Psoas muscle (tissue), 8 donors: ENCODE data around the gene MPDU1. TPM values are rescaled to one million over a fixed set of nuclear protein-coding genes. Genes with fewer than 3 reads are reported as not detected.

ENCODE experiments used
- ATAC-seq, 4 donors: fragments of 200-7000 bp; cut with Tn5 transposase; one replicate each; pipeline ENCODE4 v1.9.1; 2020; ENCODE audit warnings: moderate library complexity in 3 of 4, mild to moderate bottlenecking in 2 of 4
- DNase-seq, 2 donors: peaks; one replicate each; pipeline ENCODE4 v3.0.0-alpha.2; 2020
- H3K27ac ChIP-seq: fragments of 200-600 bp; one replicate; pipeline ENCODE4 v1.8.0; 2022
- H3K27me3 ChIP-seq, 3 donors: fragments of 200-600 bp in 1 of 3; one replicate each; pipeline versions ENCODE4 v1.6.1 to v1.8.0; 2013 to 2022; ENCODE audit warnings: low read length in 2 of 3, mild to moderate bottlenecking in 2 of 3, moderate library complexity in 1 of 3; ENCODE audit not compliant: insufficient read depth in 3 of 3
- H3K36me3 ChIP-seq, 2 donors: fragments of 200-600 bp in 1 of 2; one replicate each; pipeline versions ENCODE4 v1.6.1 to v1.8.0; 2013 to 2022; ENCODE audit warnings: low read depth in 1 of 2, mild to moderate bottlenecking in 1 of 2, moderate library complexity in 1 of 2; ENCODE audit not compliant: insufficient read depth in 1 of 2
- H3K4me1 ChIP-seq: fragments of 200-600 bp; one replicate; pipeline ENCODE4 v1.8.0; 2022
- H3K4me3 ChIP-seq: fragments of 200-600 bp; one replicate; pipeline ENCODE4 v1.8.0; 2022; ENCODE audit warnings: mild to moderate bottlenecking
- H3K9me3 ChIP-seq: fragments of 200-600 bp; one replicate; pipeline ENCODE4 v1.8.0; 2022
- WGBS, 3 donors: extraction: QIAGEN DNeasy Blood & Tissue Kit; methylation state at CpG; one replicate each; pipeline versions ENCODE4 v1.1.6 to v1.1.7; 2013; 5-methylcytosine and 5-hydroxymethylcytosine counted together
- intact Hi-C, 2 donors: fragments of 100-400 bp; cut with DNase I; formaldehyde crosslinking; loops; one replicate each; pipeline versions ENCODE4 v1.11.0 to v1.14.2; 2022
- polyA plus RNA-seq, 3 donors: library from polyadenylated mRNA; stranded (reverse); fragments of 200-250 nt; gene quantifications; one replicate each; pipeline ENCODE4 v1.2.3, GENCODE V29; 2013
- total RNA-seq, 4 donors: library from RNA; stranded (reverse); fragmentation: NEBNext Ultra II Directional in 2 of 4; extraction: Animal tissue kit (Norgen Biotek cat#: 25700) in 2 of 4; gene quantifications; one replicate each; pipeline versions ENCODE4 v1.2.1 to v1.2.4, GENCODE V29; 2021 to 2023
- TF ChIP-seq, protein P1 (sequence below): fragments of 200-600 bp; IDR thresholded peaks from one replicate; pipeline ENCODE4 v1.8.0; 2022; ENCODE audit warnings: antibody characterized with exemption
- donor health status: healthy with polysubstance abuse.
- donor health status: DM: no; HTN: no; CAD: no; lungs with moderate emphysema.
- donor health status: Bipolar disorder and iron deficiency.
- donor health status: healthy.
- donor health status: DM: yes; HTN: yes; CAD: no.
- donor health status: DM: no; HTN: no; CAD: no.
- donor health status: DM: no; HTN: no; CAD: no.
- donor health status: DM: yes; HTN: yes; CAD: no.

The MPDU1 gene
- total and polyA plus RNA-seq, 7 donors: 19.3 to 147 (median 40.6) TPM

DNA sequence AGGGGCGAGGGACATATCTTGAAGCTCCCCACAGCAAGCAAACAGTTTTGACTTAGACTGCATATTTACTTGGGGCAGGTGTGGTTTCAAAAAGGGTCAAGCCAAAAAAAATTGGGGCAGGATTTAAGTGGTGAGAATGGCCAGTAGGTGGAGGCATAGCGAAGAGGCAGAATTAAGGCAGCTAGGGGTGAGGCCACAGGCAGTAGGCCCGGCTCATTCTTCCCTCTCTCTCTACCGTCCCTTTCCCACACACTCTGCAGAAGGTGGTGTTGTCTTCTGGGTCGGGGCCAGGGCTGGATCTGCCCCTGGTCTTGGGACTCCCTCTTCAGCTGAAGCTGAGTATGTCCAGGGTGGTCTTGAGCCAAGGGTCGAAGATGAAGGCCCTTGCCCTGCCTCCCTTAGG is 48.8 kb downstream of the MPDU1 start:
- H3K9me3 ChIP-seq: no peaks in the 10 kb centered on the region
- ATAC-seq (peak; percentile 41 to 61 (median 58)), DNase-seq (no peak)
- intact Hi-C loops: no loop called here
- TF ChIP-seq, protein P1, sequence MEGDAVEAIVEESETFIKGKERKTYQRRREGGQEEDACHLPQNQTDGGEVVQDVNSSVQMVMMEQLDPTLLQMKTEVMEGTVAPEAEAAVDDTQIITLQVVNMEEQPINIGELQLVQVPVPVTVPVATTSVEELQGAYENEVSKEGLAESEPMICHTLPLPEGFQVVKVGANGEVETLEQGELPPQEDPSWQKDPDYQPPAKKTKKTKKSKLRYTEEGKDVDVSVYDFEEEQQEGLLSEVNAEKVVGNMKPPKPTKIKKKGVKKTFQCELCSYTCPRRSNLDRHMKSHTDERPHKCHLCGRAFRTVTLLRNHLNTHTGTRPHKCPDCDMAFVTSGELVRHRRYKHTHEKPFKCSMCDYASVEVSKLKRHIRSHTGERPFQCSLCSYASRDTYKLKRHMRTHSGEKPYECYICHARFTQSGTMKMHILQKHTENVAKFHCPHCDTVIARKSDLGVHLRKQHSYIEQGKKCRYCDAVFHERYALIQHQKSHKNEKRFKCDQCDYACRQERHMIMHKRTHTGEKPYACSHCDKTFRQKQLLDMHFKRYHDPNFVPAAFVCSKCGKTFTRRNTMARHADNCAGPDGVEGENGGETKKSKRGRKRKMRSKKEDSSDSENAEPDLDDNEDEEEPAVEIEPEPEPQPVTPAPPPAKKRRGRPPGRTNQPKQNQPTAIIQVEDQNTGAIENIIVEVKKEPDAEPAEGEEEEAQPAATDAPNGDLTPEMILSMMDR: peak; percentile 54
- no peaks in the 10 kb centered on the region for H3K27me3 ChIP-seq
- H3K4me3 ChIP-seq: no peak overlapping the region
- WGBS, 3 donors: 40 to 44% (median 43%) methylated on average over 6 of the region's 6 CpGs
- no peaks in the 10 kb centered on the region for H3K4me1 ChIP-seq
- no peak overlapping the region for H3K27ac ChIP-seq
- H3K36me3 ChIP-seq: no peaks in the 10 kb centered on the region

DNA sequence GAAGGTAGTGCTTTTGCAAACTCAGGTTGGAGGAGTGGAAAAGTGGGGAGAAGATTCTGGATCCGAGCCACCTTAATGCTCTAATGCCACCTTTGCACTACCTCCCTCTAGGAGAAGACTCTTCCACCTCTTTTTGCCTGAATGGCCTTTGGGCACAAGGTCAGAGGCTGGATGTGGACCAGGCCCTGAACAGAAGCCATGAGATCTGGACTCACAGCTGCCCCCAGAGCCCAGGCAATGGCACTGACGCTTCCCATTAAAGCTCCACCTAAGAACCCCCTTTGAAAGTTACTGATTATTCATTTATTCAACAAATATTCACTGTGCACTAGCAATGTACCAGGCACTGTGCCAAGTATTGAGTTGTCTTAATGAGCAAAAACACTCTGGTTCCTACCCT is 49.4 kb downstream of the MPDU1 start:
- 80 to 90% (median 82%) methylated on average over 2 of the region's 2 CpGs for WGBS, 3 donors
- intact Hi-C loops: no loop called here
- H3K4me3 ChIP-seq: no peak overlapping the region

DNA sequence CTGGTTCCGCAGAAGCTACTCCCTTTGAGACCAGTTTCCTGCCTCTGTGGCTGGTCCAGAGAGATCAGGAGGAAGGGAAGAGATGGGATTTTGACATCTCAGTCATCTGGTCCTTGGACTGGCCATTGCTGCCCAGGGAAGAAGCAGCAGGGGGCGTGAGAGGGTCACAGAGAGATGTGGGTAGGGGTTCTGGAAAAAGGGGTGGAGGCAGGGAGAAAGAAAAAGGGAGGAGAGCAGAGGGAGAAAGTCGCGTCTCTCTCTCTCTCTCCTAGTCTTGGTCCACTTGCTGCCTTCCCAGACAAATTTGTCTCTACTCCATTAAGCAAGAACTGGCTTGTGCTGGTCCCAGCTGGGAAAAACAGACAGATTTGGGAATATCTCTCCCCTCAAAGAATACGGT is 50.7 kb downstream of the MPDU1 start:
- no peaks in the 10 kb centered on the region for H3K27me3 ChIP-seq
- H3K36me3 ChIP-seq: no peaks in the 10 kb centered on the region
- ATAC-seq (no peak), DNase-seq (no peak)
- H3K27ac ChIP-seq: no peak overlapping the region
- TF ChIP-seq, protein P1: peak; percentile 20
- H3K4me3 ChIP-seq: no peak overlapping the region
- WGBS, 3 donors: 28 to 32% (median 29%) methylated on average over 5 of the region's 5 CpGs
- intact Hi-C loops: no loop called here
- no peaks in the 10 kb centered on the region for H3K9me3 ChIP-seq
- no peaks in the 10 kb centered on the region for H3K4me1 ChIP-seq

More for the DNA sequence above, 49.4 kb downstream of the MPDU1 start:
- ATAC-seq (no peak), DNase-seq (no peak)
- H3K27ac ChIP-seq: no peak overlapping the region
- H3K36me3 ChIP-seq: no peaks in the 10 kb centered on the region
- TF ChIP-seq, protein P1: no peak
- H3K27me3 ChIP-seq: no peaks in the 10 kb centered on the region
- no peaks in the 10 kb centered on the region for H3K4me1 ChIP-seq
- no peaks in the 10 kb centered on the region for H3K9me3 ChIP-seq

DNA sequence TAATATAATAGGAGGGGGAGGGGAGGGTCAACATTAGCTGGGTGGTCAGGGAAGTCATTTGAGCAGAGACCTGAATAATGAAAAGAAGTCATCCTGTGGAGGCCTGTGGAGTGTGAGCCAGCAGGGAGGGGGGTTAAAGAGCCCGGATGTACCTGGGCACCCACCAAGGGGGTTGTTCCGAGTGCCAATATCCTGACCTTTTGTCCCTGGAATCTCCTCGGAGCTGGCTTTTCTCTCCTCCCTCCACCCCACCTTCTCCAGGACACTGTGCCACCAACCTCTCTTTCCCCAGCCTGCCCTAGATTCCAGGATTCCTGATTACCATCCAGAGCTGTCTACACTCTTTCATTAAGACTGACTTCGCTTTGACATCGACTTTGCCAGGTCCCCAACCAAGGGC is 52.5 kb downstream of the MPDU1 start:
- TF ChIP-seq, protein P1: no peak
- Histone ChIP-seq H3K27ac (no peak overlapping the region), H3K4me1 (no peaks in the 10 kb centered on the region), H3K9me3 (no peaks in the 10 kb centered on the region), H3K27me3 (no peaks in the 10 kb centered on the region), H3K36me3 (no peaks in the 10 kb centered on the region), H3K4me3 (no peak overlapping the region)
- no peak for ATAC-seq
- intact Hi-C loops: no loop called here
- no peak for DNase-seq
- WGBS, 3 donors: 33 to 49% (median 48%) methylated on average over 5 of the region's 5 CpGs

Other genes with a start within 250 kb of the MPDU1 start
- 10 to 100 TPM; 12.2 to 20.7 (median 15.7) TPM for gene ACAP1, start 247.3 kb upstream of the MPDU1 start, total RNA-seq
- gene ACAP1, start 247.3 kb upstream of the MPDU1 start, polyA plus RNA-seq: 10 to 100 TPM in 1 of 3 donors, 1 to 10 TPM in 2; 1.9 to 11.9 (median 2.4) TPM
- gene KCTD11, start 231.7 kb upstream of the MPDU1 start, total RNA-seq: 1 to 10 TPM; 4.5 to 5.2 (median 5.1) TPM
- 10 to 100 TPM in 1 of 3 donors, 1 to 10 TPM in 2; 2.9 to 13.2 (median 9.9) TPM for gene KCTD11, start 231.7 kb upstream of the MPDU1 start, polyA plus RNA-seq
- not detected for gene TMEM95, start 228.7 kb upstream of the MPDU1 start, total RNA-seq
- gene TMEM95, start 228.7 kb upstream of the MPDU1 start, polyA plus RNA-seq: not detected
- gene TNK1, start 202.8 kb upstream of the MPDU1 start, total RNA-seq: under 1 TPM; 0.56 to 0.86 (median 0.78) TPM
- 1 to 10 TPM in 1 of 3 donors, under 1 TPM in 2; 0.57 to 1.7 (median 0.98) TPM for gene TNK1, start 202.8 kb upstream of the MPDU1 start, polyA plus RNA-seq
- 10 to 100 TPM; 13.9 to 16.2 (median 15.1) TPM for gene PLSCR3, start 189.3 kb upstream of the MPDU1 start, total RNA-seq
- 10 to 100 TPM; 16.6 to 20.5 (median 18.7) TPM for gene PLSCR3, start 189.3 kb upstream of the MPDU1 start, polyA plus RNA-seq
- gene TMEM256, start 179.8 kb upstream of the MPDU1 start, total RNA-seq: 10 to 100 TPM; 47.1 to 80.4 (median 53.5) TPM
- gene TMEM256, start 179.8 kb upstream of the MPDU1 start, polyA plus RNA-seq: 10 to 100 TPM; 62.4 to 75.4 (median 69.7) TPM
- gene NLGN2, start 176.0 kb upstream of the MPDU1 start, total RNA-seq: 10 to 100 TPM in 1 of 4 donors, 1 to 10 TPM in 3; 6.5 to 11.5 (median 7.4) TPM
- gene NLGN2, start 176.0 kb upstream of the MPDU1 start, polyA plus RNA-seq: 1 to 10 TPM; 2.8 to 3.1 (median 2.9) TPM
- gene SPEM1, start 163.5 kb upstream of the MPDU1 start, total RNA-seq: not detected
- under 1 TPM in 1 of 3 donors, not detected in 2; 0.06 TPM for gene SPEM1, start 163.5 kb upstream of the MPDU1 start, polyA plus RNA-seq
- gene SPEM2, start 158.2 kb upstream of the MPDU1 start, total RNA-seq: not detected
- gene SPEM2, start 158.2 kb upstream of the MPDU1 start, polyA plus RNA-seq: under 1 TPM in 1 of 3 donors, not detected in 2; 0.03 TPM
- not detected for gene SPEM3, start 155.0 kb upstream of the MPDU1 start, total RNA-seq
- under 1 TPM in 1 of 3 donors, not detected in 2; 0.01 TPM for gene SPEM3, start 155.0 kb upstream of the MPDU1 start, polyA plus RNA-seq
- gene TMEM102, start 148.4 kb upstream of the MPDU1 start, total RNA-seq: under 1 TPM; 0.41 to 0.95 (median 0.68) TPM
- gene TMEM102, start 148.4 kb upstream of the MPDU1 start, polyA plus RNA-seq: 1 to 10 TPM in 2 of 3 donors, under 1 TPM in 1; 0.84 to 3.2 (median 1.7) TPM
- 10 to 100 TPM in 3 of 4 donors, 1 to 10 TPM in 1; 2.7 to 21.1 (median 10.1) TPM for gene FGF11, start 144.3 kb upstream of the MPDU1 start, total RNA-seq
- 1 to 10 TPM; 2.0 to 4.4 (median 3.7) TPM for gene FGF11, start 144.3 kb upstream of the MPDU1 start, polyA plus RNA-seq
- gene CHRNB1, start 138.8 kb upstream of the MPDU1 start, total RNA-seq: 100 to 1,000 TPM; 107 to 190 (median 147) TPM
- gene CHRNB1, start 138.8 kb upstream of the MPDU1 start, polyA plus RNA-seq: 100 to 1,000 TPM in 1 of 3 donors, 10 to 100 TPM in 2; 73.0 to 118 (median 91.7) TPM
- gene ZBTB4, start 104.2 kb upstream of the MPDU1 start, total RNA-seq: 10 to 100 TPM; 29.3 to 43.2 (median 35.5) TPM
- gene ZBTB4, start 104.2 kb upstream of the MPDU1 start, polyA plus RNA-seq: 10 to 100 TPM; 10.3 to 20.2 (median 13.5) TPM
- not detected for gene SLC35G6, start 102.4 kb upstream of the MPDU1 start, total RNA-seq
- under 1 TPM in 1 of 3 donors, not detected in 2; 0.05 TPM for gene SLC35G6, start 102.4 kb upstream of the MPDU1 start, polyA plus RNA-seq
- 10 to 100 TPM; 42.7 to 74.3 (median 56.9) TPM for gene POLR2A, start 99.5 kb upstream of the MPDU1 start, total RNA-seq
- gene POLR2A, start 99.5 kb upstream of the MPDU1 start, polyA plus RNA-seq: 10 to 100 TPM in 2 of 3 donors, 1 to 10 TPM in 1; 8.0 to 68.7 (median 15.0) TPM
- 10 to 100 TPM; 14.3 to 23.4 (median 15.6) TPM for gene TNFSF12, start 34.8 kb upstream of the MPDU1 start, total RNA-seq
- gene TNFSF12, start 34.8 kb upstream of the MPDU1 start, polyA plus RNA-seq: 10 to 100 TPM; 10.2 to 18.9 (median 13.8) TPM
- gene TNFSF13, start 25.1 kb upstream of the MPDU1 start, total RNA-seq: 1 to 10 TPM; 4.0 to 5.4 (median 4.5) TPM
- gene TNFSF13, start 25.1 kb upstream of the MPDU1 start, polyA plus RNA-seq: 1 to 10 TPM; 2.8 to 4.3 (median 3.1) TPM
- gene SENP3, start 21.9 kb upstream of the MPDU1 start, total RNA-seq: 10 to 100 TPM; 24.0 to 40.7 (median 38.3) TPM
- 10 to 100 TPM; 44.1 to 90.5 (median 76.1) TPM for gene SENP3, start 21.9 kb upstream of the MPDU1 start, polyA plus RNA-seq
- 10 to 100 TPM; 15.8 to 38.4 (median 26.4) TPM for gene CD68, start 4.2 kb upstream of the MPDU1 start, total RNA-seq
- 100 to 1,000 TPM in 1 of 3 donors, 10 to 100 TPM in 2; 16.5 to 298 (median 21.8) TPM for gene CD68, start 4.2 kb upstream of the MPDU1 start, polyA plus RNA-seq
- under 1 TPM; 0.19 to 0.71 (median 0.28) TPM for gene SOX15, start 6.2 kb downstream of the MPDU1 start, total RNA-seq
- gene SOX15, start 6.2 kb downstream of the MPDU1 start, polyA plus RNA-seq: under 1 TPM; 0.11 to 0.20 (median 0.17) TPM
- gene FXR2, start 31.0 kb downstream of the MPDU1 start, total RNA-seq: 100 to 1,000 TPM; 105 to 120 (median 114) TPM
- 100 to 1,000 TPM in 1 of 3 donors, 10 to 100 TPM in 2; 88.2 to 164 (median 92.1) TPM for gene FXR2, start 31.0 kb downstream of the MPDU1 start, polyA plus RNA-seq
- gene SAT2, start 44.0 kb downstream of the MPDU1 start, total RNA-seq: 10 to 100 TPM; 60.7 to 70.4 (median 66.2) TPM
- gene SAT2, start 44.0 kb downstream of the MPDU1 start, polyA plus RNA-seq: 100 to 1,000 TPM; 105 to 112 (median 108) TPM
- gene SHBG, start 46.3 kb downstream of the MPDU1 start, total RNA-seq: 1 to 10 TPM in 1 of 4 donors, under 1 TPM in 3; 0.19 to 1.6 (median 0.55) TPM
- under 1 TPM; 0.26 to 0.53 (median 0.45) TPM for gene SHBG, start 46.3 kb downstream of the MPDU1 start, polyA plus RNA-seq
- gene ATP1B2, start 67.1 kb downstream of the MPDU1 start, total RNA-seq: 1 to 10 TPM in 2 of 4 donors, under 1 TPM in 2; 0.78 to 5.7 (median 1.3) TPM
- gene ATP1B2, start 67.1 kb downstream of the MPDU1 start, polyA plus RNA-seq: 1 to 10 TPM in 1 of 3 donors, under 1 TPM in 2; 0.36 to 1.0 (median 0.51) TPM
- gene TP53, start 103.6 kb downstream of the MPDU1 start, total RNA-seq: 10 to 100 TPM; 18.1 to 36.7 (median 19.4) TPM
- 10 to 100 TPM in 2 of 3 donors, 1 to 10 TPM in 1; 7.4 to 15.7 (median 10.6) TPM for gene TP53, start 103.6 kb downstream of the MPDU1 start, polyA plus RNA-seq
- gene WRAP53, start 104.6 kb downstream of the MPDU1 start, total RNA-seq: 1 to 10 TPM; 4.5 to 6.6 (median 5.0) TPM
- 10 to 100 TPM in 2 of 3 donors, 1 to 10 TPM in 1; 6.5 to 14.4 (median 11.2) TPM for gene WRAP53, start 104.6 kb downstream of the MPDU1 start, polyA plus RNA-seq
- gene EFNB3, start 121.3 kb downstream of the MPDU1 start, total RNA-seq: under 1 TPM in 3 of 4 donors, not detected in 1; 0.11 to 0.37 (median 0.17) TPM
- gene EFNB3, start 121.3 kb downstream of the MPDU1 start, polyA plus RNA-seq: under 1 TPM in 2 of 3 donors, not detected in 1; 0.09 to 0.12 TPM
- under 1 TPM; 0.04 to 0.10 (median 0.05) TPM for gene DNAH2, start 133.9 kb downstream of the MPDU1 start, total RNA-seq
- gene DNAH2, start 133.9 kb downstream of the MPDU1 start, polyA plus RNA-seq: under 1 TPM; 0.01 to 0.10 (median 0.08) TPM